ENCODE measurements around the gene BBOX1. TPM values are rescaled to one million over a fixed set of nuclear protein-coding genes. Genes with fewer than 3 reads are reported as not detected.

BBOX1 gene
- total RNA-seq, 1 experiment from 2014 or later = not detected

DNA sequence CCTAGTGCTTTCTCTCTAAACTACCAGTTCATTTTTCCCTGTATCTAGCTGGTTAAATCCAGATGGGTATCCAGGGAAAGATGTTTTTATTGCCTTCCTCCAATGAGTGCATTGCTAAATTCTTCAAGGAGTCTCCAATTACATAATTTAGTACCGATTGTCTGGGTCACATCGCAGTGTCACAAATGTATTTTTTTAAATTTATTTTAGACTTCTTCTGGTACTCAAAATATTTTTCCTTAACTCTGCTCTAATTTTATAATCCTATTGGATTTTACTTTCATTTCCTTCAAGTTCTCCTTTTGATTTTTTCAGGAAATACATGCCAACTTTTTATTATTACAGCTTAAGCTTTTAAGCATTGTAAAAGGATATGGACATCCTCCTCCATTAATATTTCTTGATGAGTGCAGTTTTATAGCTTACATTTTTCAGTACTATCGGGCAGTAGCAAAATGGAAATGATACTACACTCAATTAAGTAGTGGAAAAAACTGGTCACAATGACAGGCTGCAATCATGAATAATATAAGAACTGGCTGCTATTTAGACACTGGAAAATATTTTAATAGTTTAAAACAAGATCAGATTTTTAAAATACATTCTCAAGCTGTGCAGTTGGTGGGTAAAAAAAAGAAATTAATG, 20.3 kb downstream of the BBOX1 start:
- Histone ChIP-seq H3K9ac (ENCODE audit: low read length) (no peak overlapping the region), H3K27ac (ENCODE audit: low read length) (no peak overlapping the region), H3K79me2 (ENCODE audit: low read length) (no peaks in the 10 kb centered on the region), H3K4me1 (ENCODE audit: low read length) (no peaks in the 10 kb centered on the region), H3K4me3 (ENCODE audit: low read length) (no peak overlapping the region), H4K20me1 (ENCODE audit: insufficient read depth, low read depth, low read length) (no peaks in the 10 kb centered on the region), H3K36me3 (ENCODE audit: insufficient read depth, low read length) (no peaks in the 10 kb centered on the region), H3K4me2 (ENCODE audit: low read depth, low read length, poor library complexity, severe bottlenecking) (no peak overlapping the region), H3K9me3 (ENCODE audit: low read length) (no peaks in the 10 kb centered on the region), H2AFZ (ENCODE audit: low read length) (no peak overlapping the region), H3K27me3 (ENCODE audit: low read length) (no peaks in the 10 kb centered on the region), H3K9me2 (replicated peaks; ENCODE audit: insufficient read depth, low read length) (no peaks in the 10 kb centered on the region)
- no peak for DNase-seq

DNA sequence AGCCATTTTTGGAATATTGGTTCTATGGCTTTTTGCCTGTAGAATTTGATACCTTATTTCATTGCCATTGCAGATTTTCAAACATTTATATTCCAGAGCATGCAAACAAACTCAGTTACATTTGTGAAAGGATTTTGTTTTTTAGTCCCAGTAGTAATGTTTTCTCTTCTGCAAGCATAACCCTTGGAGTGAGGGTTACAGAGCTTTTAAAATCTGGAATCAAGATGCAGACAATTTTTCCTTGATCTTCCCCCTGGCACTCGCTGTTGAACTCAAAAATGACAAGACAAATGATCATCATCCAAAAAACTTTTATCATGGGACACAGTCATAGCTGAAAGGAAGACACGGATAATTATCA, 20.8 kb downstream of the BBOX1 start:
- no peak overlapping the region for H3K4me3 ChIP-seq (ENCODE audit: low read length)
- H3K4me2 ChIP-seq (ENCODE audit: low read depth, low read length, poor library complexity, severe bottlenecking) = no peak overlapping the region
- no peaks in the 10 kb centered on the region for H3K79me2 ChIP-seq (ENCODE audit: low read length)
- H3K36me3 ChIP-seq (ENCODE audit: insufficient read depth, low read length) = no peaks in the 10 kb centered on the region
- no peak overlapping the region for H2AFZ ChIP-seq (ENCODE audit: low read length)
- no peaks in the 10 kb centered on the region for H3K27me3 ChIP-seq (ENCODE audit: low read length)
- no peaks in the 10 kb centered on the region for H3K4me1 ChIP-seq (ENCODE audit: low read length)
- H3K9me3 ChIP-seq (ENCODE audit: low read length) = no peaks in the 10 kb centered on the region
- no peak for DNase-seq
- H3K9ac ChIP-seq (ENCODE audit: low read length) = no peak overlapping the region
- H3K9me2 ChIP-seq (replicated peaks; ENCODE audit: insufficient read depth, low read length) = no peaks in the 10 kb centered on the region
- H4K20me1 ChIP-seq (ENCODE audit: insufficient read depth, low read depth, low read length) = no peaks in the 10 kb centered on the region
- no peak overlapping the region for H3K27ac ChIP-seq (ENCODE audit: low read length)

DNA sequence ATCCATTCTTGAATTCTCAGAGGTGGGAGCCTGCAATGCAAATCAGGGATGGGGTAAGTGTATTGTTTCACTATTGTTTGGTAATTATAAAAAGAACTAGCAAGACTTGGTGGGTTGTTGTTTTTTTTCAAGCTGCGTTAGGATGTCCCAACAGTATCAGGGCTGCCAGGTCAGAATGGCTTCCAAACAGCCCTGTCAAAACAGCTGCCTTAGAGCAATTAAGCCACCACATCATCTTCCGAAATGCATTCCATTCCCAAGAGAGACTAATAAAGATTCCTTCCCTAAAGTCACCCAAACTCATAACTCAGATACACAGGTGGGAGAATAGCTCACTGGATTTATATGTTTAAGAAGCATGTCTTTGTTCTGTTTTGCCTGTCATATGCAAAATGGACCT, 23.5 kb downstream of the BBOX1 start:
- H3K4me1 ChIP-seq (ENCODE audit: low read length) = no peaks in the 10 kb centered on the region
- H3K9me2 ChIP-seq (replicated peaks; ENCODE audit: insufficient read depth, low read length) = no peaks in the 10 kb centered on the region
- H3K9ac ChIP-seq (ENCODE audit: low read length) = no peak overlapping the region
- no peaks in the 10 kb centered on the region for H3K27me3 ChIP-seq (ENCODE audit: low read length)
- no peaks in the 10 kb centered on the region for H3K79me2 ChIP-seq (ENCODE audit: low read length)
- H3K9me3 ChIP-seq (ENCODE audit: low read length) = no peaks in the 10 kb centered on the region
- no peak overlapping the region for H3K27ac ChIP-seq (ENCODE audit: low read length)
- DNase-seq = no peak
- no peak overlapping the region for H2AFZ ChIP-seq (ENCODE audit: low read length)
- H3K36me3 ChIP-seq (ENCODE audit: insufficient read depth, low read length) = no peaks in the 10 kb centered on the region
- H3K4me3 ChIP-seq (ENCODE audit: low read length) = no peak overlapping the region
- H3K4me2 ChIP-seq (ENCODE audit: low read depth, low read length, poor library complexity, severe bottlenecking) = no peak overlapping the region
- no peaks in the 10 kb centered on the region for H4K20me1 ChIP-seq (ENCODE audit: insufficient read depth, low read depth, low read length)

DNA sequence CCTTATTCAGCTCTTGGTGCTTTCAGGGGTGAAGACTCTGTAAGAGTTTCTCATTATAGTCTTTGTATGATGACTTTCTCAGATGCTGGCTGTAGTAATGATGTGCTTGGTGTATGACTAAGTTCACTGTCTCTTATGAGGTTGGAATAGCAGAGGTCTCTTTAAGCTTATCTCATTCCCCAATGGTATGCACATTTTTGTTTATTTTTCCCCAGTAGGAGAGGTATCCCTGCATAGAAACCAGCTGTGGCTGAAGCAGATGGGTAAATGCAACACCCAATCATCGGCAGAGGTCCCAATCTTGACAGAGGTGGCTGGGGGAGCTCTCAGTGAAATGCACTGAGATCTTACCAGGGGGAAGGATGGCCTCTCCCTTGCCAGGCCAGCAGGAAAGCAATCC, 34.6 kb downstream of the BBOX1 start:
- Histone ChIP-seq H3K9me2 (replicated peaks; ENCODE audit: insufficient read depth, low read length) (no peaks in the 10 kb centered on the region), H3K36me3 (ENCODE audit: insufficient read depth, low read length) (no peaks in the 10 kb centered on the region), H3K4me1 (ENCODE audit: low read length) (no peaks in the 10 kb centered on the region), H3K9me3 (ENCODE audit: low read length) (no peaks in the 10 kb centered on the region), H4K20me1 (ENCODE audit: insufficient read depth, low read depth, low read length) (no peaks in the 10 kb centered on the region), H3K27ac (ENCODE audit: low read length) (no peak overlapping the region), H3K4me3 (ENCODE audit: low read length) (no peak overlapping the region), H3K9ac (ENCODE audit: low read length) (no peak overlapping the region), H3K79me2 (ENCODE audit: low read length) (no peaks in the 10 kb centered on the region), H3K4me2 (ENCODE audit: low read depth, low read length, poor library complexity, severe bottlenecking) (no peak overlapping the region), H3K27me3 (ENCODE audit: low read length) (no peaks in the 10 kb centered on the region), H2AFZ (ENCODE audit: low read length) (no peak overlapping the region)
- no peak for DNase-seq

DNA sequence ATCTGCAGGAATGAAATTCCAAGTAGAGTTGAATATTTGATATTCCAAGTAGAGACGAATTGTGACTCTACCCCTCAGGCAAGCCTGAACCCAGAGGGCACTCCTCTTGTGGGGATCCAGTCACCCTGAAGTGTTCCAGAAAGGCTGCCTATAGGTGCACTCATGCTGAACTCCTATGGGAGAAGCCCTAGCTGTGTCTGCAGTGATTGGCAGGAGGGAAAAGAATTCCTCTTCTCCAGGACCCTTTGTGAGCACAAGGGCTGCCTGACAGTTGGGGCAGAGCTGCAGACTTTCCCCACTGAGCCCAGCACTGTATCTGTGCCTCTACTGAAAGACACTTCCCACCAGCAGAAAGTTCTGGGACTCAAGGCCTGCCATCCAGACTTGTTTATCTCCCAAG, 35.0 kb downstream of the BBOX1 start:
- Histone ChIP-seq H3K27ac (ENCODE audit: low read length) (no peak overlapping the region), H3K79me2 (ENCODE audit: low read length) (no peaks in the 10 kb centered on the region)

DNA sequence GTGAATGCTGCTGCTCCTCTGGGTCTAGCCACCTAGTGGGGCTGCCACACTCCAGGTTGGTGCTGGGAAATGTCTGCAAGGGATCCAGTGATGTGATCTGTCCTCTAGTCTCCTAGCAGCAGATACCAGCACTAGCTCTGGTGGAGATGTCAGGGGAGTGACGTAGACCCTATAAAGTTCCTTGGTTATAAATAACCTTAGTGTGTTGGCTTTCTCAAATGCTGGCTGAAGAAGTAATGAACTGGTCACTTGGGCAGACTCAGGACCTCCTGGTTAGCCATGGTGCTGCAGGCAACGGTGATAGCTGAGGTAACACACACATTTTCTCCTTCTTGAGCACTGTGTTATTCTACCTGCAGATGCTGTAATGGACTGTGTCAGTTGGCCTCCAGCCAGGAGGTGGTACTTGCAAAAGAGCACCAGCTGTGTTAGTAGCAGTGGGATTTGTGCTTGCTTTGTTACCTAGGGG, 35.5 kb downstream of the BBOX1 start:
- no peak overlapping the region for H3K9ac ChIP-seq (ENCODE audit: low read length)
- no peaks in the 10 kb centered on the region for H3K9me2 ChIP-seq (replicated peaks; ENCODE audit: insufficient read depth, low read length)
- no peaks in the 10 kb centered on the region for H3K9me3 ChIP-seq (ENCODE audit: low read length)
- H3K4me3 ChIP-seq (ENCODE audit: low read length) = no peak overlapping the region
- H3K36me3 ChIP-seq (ENCODE audit: insufficient read depth, low read length) = no peaks in the 10 kb centered on the region
- DNase-seq = no peak
- no peak overlapping the region for H2AFZ ChIP-seq (ENCODE audit: low read length)
- no peaks in the 10 kb centered on the region for H3K4me1 ChIP-seq (ENCODE audit: low read length)
- no peak overlapping the region for H3K4me2 ChIP-seq (ENCODE audit: low read depth, low read length, poor library complexity, severe bottlenecking)
- H3K27me3 ChIP-seq (ENCODE audit: low read length) = no peaks in the 10 kb centered on the region
- no peaks in the 10 kb centered on the region for H3K79me2 ChIP-seq (ENCODE audit: low read length)
- H3K27ac ChIP-seq (ENCODE audit: low read length) = no peak overlapping the region
- H4K20me1 ChIP-seq (ENCODE audit: insufficient read depth, low read depth, low read length) = no peaks in the 10 kb centered on the region

More for the DNA sequence above, 35.0 kb downstream of the BBOX1 start:
- Histone ChIP-seq H3K36me3 (ENCODE audit: insufficient read depth, low read length) (no peaks in the 10 kb centered on the region), H3K4me3 (ENCODE audit: low read length) (no peak overlapping the region), H3K4me2 (ENCODE audit: low read depth, low read length, poor library complexity, severe bottlenecking) (no peak overlapping the region), H3K9ac (ENCODE audit: low read length) (no peak overlapping the region), H3K4me1 (ENCODE audit: low read length) (no peaks in the 10 kb centered on the region), H3K9me2 (replicated peaks; ENCODE audit: insufficient read depth, low read length) (no peaks in the 10 kb centered on the region), H2AFZ (ENCODE audit: low read length) (no peak overlapping the region), H3K27me3 (ENCODE audit: low read length) (no peaks in the 10 kb centered on the region), H4K20me1 (ENCODE audit: insufficient read depth, low read depth, low read length) (no peaks in the 10 kb centered on the region), H3K9me3 (ENCODE audit: low read length) (no peaks in the 10 kb centered on the region)
- DNase-seq = no peak

DNA sequence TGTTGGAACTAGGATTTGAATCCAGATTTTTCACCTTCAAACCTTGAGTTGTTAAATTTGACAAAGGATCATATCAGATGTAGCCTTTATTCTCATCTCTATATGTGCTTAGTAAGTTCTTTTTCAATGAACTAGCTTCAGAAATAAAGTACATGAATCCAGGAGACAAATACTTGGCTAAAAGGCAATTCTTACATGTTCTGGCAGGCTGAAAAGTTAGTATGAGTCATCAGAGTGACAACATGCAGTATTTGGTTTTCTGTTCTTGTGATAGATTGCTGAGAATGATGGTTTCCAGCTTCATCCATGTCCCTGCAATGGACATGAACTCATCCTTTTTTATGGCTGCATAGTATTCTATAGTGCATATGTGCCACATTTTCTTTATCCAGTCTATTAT, 40.4 kb downstream of the BBOX1 start:
- Histone ChIP-seq H3K9ac (ENCODE audit: low read length) (no peak overlapping the region), H2AFZ (ENCODE audit: low read length) (no peak overlapping the region), H4K20me1 (ENCODE audit: insufficient read depth, low read depth, low read length) (no peaks in the 10 kb centered on the region), H3K4me3 (ENCODE audit: low read length) (no peak overlapping the region), H3K27me3 (ENCODE audit: low read length) (no peaks in the 10 kb centered on the region), H3K9me2 (replicated peaks; ENCODE audit: insufficient read depth, low read length) (no peaks in the 10 kb centered on the region), H3K27ac (ENCODE audit: low read length) (no peak overlapping the region), H3K79me2 (ENCODE audit: low read length) (no peaks in the 10 kb centered on the region), H3K36me3 (ENCODE audit: insufficient read depth, low read length) (no peaks in the 10 kb centered on the region), H3K9me3 (ENCODE audit: low read length) (no peaks in the 10 kb centered on the region), H3K4me2 (ENCODE audit: low read depth, low read length, poor library complexity, severe bottlenecking) (no peak overlapping the region), H3K4me1 (ENCODE audit: low read length) (no peaks in the 10 kb centered on the region)
- no peak for DNase-seq

DNA sequence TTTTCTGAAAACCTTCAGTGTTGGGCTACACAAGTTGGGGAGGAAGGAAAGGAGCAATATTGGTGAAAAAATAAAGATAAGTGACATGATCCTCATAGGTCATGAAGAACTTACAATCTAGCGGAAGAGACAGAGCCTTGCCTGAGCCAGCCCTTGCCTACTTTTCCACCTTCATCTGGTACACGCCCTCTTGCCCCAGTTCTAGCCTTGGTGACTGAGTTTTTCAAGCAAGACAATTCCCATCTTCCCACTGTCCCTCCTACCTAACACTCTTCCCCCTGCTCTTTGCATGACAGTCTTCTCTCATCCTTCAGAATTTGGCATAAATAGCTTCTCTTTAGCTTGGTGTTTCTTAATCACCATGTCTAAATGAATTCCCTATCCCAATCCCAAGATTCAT, 42.6 kb downstream of the BBOX1 start:
- Histone ChIP-seq H3K9me3 (ENCODE audit: low read length) (no peaks in the 10 kb centered on the region), H3K9ac (ENCODE audit: low read length) (no peak overlapping the region), H3K4me1 (ENCODE audit: low read length) (no peaks in the 10 kb centered on the region), H3K79me2 (ENCODE audit: low read length) (no peaks in the 10 kb centered on the region), H3K9me2 (replicated peaks; ENCODE audit: insufficient read depth, low read length) (no peaks in the 10 kb centered on the region), H3K4me2 (ENCODE audit: low read depth, low read length, poor library complexity, severe bottlenecking) (no peak overlapping the region), H3K27me3 (ENCODE audit: low read length) (no peaks in the 10 kb centered on the region), H3K36me3 (ENCODE audit: insufficient read depth, low read length) (no peaks in the 10 kb centered on the region), H4K20me1 (ENCODE audit: insufficient read depth, low read depth, low read length) (no peaks in the 10 kb centered on the region), H3K4me3 (ENCODE audit: low read length) (no peak overlapping the region), H3K27ac (ENCODE audit: low read length) (no peak overlapping the region), H2AFZ (ENCODE audit: low read length) (no peak overlapping the region)
- DNase-seq = no peak

DNA sequence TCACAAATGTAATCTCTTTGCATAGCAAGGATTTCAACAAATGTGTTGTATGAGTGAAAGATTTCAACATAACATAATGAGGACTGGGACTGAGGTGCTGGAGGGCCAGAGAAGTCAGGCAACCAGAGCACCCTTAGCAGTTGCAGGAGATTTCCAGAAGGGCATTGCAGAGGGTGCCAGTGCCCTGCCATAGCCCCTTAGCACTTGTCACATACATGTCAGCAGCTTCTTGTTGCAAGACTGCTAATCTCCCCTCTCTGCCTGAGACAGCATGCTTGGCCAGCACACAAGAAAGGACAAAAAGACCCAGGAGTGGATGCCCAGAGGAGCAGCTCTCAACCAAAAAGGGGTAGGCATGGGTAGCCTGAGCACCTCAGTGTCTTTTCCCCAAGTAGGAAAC, 43.2 kb downstream of the BBOX1 start:
- Histone ChIP-seq H3K27ac (ENCODE audit: low read length) (no peak overlapping the region), H3K27me3 (ENCODE audit: low read length) (no peaks in the 10 kb centered on the region), H2AFZ (ENCODE audit: low read length) (no peak overlapping the region), H3K9me2 (replicated peaks; ENCODE audit: insufficient read depth, low read length) (no peaks in the 10 kb centered on the region), H3K79me2 (ENCODE audit: low read length) (no peaks in the 10 kb centered on the region), H3K9me3 (ENCODE audit: low read length) (no peaks in the 10 kb centered on the region), H3K4me2 (ENCODE audit: low read depth, low read length, poor library complexity, severe bottlenecking) (no peak overlapping the region), H3K36me3 (ENCODE audit: insufficient read depth, low read length) (no peaks in the 10 kb centered on the region), H3K4me1 (ENCODE audit: low read length) (no peaks in the 10 kb centered on the region), H3K9ac (ENCODE audit: low read length) (no peak overlapping the region), H3K4me3 (ENCODE audit: low read length) (no peak overlapping the region), H4K20me1 (ENCODE audit: insufficient read depth, low read depth, low read length) (no peaks in the 10 kb centered on the region)
- DNase-seq = no peak

Measured in Karpas-422 (cell line).